ENCODE data around the gene PRTN3.

The PRTN3 gene

GRCh38 chr19:866769-867300 lies 26.0 kb downstream of the PRTN3 start:
- no peak overlapping the region for H3K9ac ChIP-seq (ENCODE audit: low read length)
- no peak overlapping the region for H2AFZ ChIP-seq (ENCODE audit: low read depth, low read length)
- no peaks in the 10 kb centered on the region for H4K20me1 ChIP-seq (ENCODE audit: insufficient read depth, low read length)
- peaks cover 20% of the 10 kb centered on the region for H3K4me1 ChIP-seq (ENCODE audit: low read length)
- no peak overlapping the region for H3K4me2 ChIP-seq (ENCODE audit: low read length)
- H3K36me3 ChIP-seq (replicated peaks; ENCODE audit: low read depth, low read length): peaks cover 28% of the 10 kb centered on the region
- no peak overlapping the region for H3K4me3 ChIP-seq (ENCODE audit: low read length)
- TF ChIP-seq CTCF (IDR thresholded peaks at IDR 0.05; ENCODE audit: low read depth, low read length) (no peak), EZH2phosphoT487 (IDR thresholded peaks at IDR 0.05; ENCODE audit: low read depth) (no peak)
- no peaks in the 10 kb centered on the region for H3K79me2 ChIP-seq (ENCODE audit: low read length)
- no peaks in the 10 kb centered on the region for H3K9me3 ChIP-seq (ENCODE audit: insufficient read depth, low read length)
- no peak overlapping the region for H3K27ac ChIP-seq (ENCODE audit: low read length)
- no peaks in the 10 kb centered on the region for H3K27me3 ChIP-seq (ENCODE audit: low read depth, low read length)

DNA sequence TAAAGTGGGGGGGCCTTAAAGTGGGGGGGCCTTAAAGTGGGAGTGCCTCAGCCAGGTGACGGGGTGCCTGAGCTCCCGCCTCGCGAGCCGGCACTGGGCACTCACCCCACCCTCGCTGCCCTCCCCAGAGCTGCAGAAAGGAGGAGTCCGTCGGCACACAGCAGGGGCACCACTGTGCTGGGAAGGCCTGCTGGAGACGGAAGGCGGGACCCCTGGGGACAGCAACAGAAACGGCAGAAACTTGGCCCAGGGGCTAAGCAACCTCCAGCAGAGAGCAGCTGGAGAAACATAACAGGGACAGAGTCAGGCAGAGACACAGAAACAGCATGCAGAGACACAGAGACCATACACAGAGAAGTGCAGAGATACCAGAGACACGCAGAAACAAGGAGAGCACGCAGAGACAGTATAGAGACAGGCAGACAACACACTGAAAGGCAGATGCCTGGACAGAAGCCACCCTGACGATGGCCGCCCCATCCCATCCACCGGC lies 26.5 kb downstream of the PRTN3 start:
- Histone ChIP-seq H3K4me2 (ENCODE audit: low read length) (no peak overlapping the region), H3K9me3 (ENCODE audit: insufficient read depth, low read length) (no peaks in the 10 kb centered on the region), H4K20me1 (ENCODE audit: insufficient read depth, low read length) (peaks cover 5% of the 10 kb centered on the region; the same call in 1 of the 2 replicates), H2AFZ (ENCODE audit: low read depth, low read length) (no peak overlapping the region), H3K79me2 (ENCODE audit: low read length) (no peaks in the 10 kb centered on the region), H3K4me3 (ENCODE audit: low read length) (no peak overlapping the region), H3K36me3 (replicated peaks; ENCODE audit: low read depth, low read length) (peaks cover 28% of the 10 kb centered on the region), H3K27me3 (ENCODE audit: low read depth, low read length) (no peaks in the 10 kb centered on the region), H3K4me1 (ENCODE audit: low read length) (peaks cover 25% of the 10 kb centered on the region), H3K9ac (ENCODE audit: low read length) (no peak overlapping the region), H3K27ac (ENCODE audit: low read length) (no peak overlapping the region)
- TF ChIP-seq EZH2phosphoT487 (IDR thresholded peaks at IDR 0.05; ENCODE audit: low read depth) (no peak), CTCF (IDR thresholded peaks at IDR 0.05; ENCODE audit: low read depth, low read length) (no peak)

- Histone ChIP-seq H2AFZ (ENCODE audit: low read depth, low read length) (no peak overlapping the region), H3K9ac (ENCODE audit: low read length) (no peak overlapping the region), H3K9me3 (ENCODE audit: insufficient read depth, low read length) (no peaks in the 10 kb centered on the region), H3K27me3 (ENCODE audit: low read depth, low read length) (no peaks in the 10 kb centered on the region), H3K4me3 (ENCODE audit: low read length) (no peak overlapping the region), H3K36me3 (replicated peaks; ENCODE audit: low read depth, low read length) (peaks cover 28% of the 10 kb centered on the region), H3K4me1 (ENCODE audit: low read length) (peaks cover 28% of the 10 kb centered on the region), H3K27ac (ENCODE audit: low read length) (no peak overlapping the region), H3K4me2 (ENCODE audit: low read length) (no peak overlapping the region), H4K20me1 (ENCODE audit: insufficient read depth, low read length) (peaks cover 6% of the 10 kb centered on the region; the same call in 1 of the 2 replicates), H3K79me2 (ENCODE audit: low read length) (no peaks in the 10 kb centered on the region)
- TF ChIP-seq EZH2phosphoT487 (IDR thresholded peaks at IDR 0.05; ENCODE audit: low read depth) (no peak), CTCF (IDR thresholded peaks at IDR 0.05; ENCODE audit: low read depth, low read length) (no peak)
Measured at GRCh38 chr19:867855-868457, 27.2 kb downstream of the PRTN3 start.

GRCh38 chr19:868458-869244 lies 27.9 kb downstream of the PRTN3 start:
- no peak overlapping the region for H3K27ac ChIP-seq (ENCODE audit: low read length)
- H3K9ac ChIP-seq (ENCODE audit: low read length): no peak overlapping the region
- peaks cover 23% of the 10 kb centered on the region for H3K4me1 ChIP-seq (ENCODE audit: low read length)
- H3K79me2 ChIP-seq (ENCODE audit: low read length): no peaks in the 10 kb centered on the region
- peaks cover 32% of the 10 kb centered on the region for H3K36me3 ChIP-seq (replicated peaks; ENCODE audit: low read depth, low read length)
- H4K20me1 ChIP-seq (ENCODE audit: insufficient read depth, low read length): peaks cover 6% of the 10 kb centered on the region; the same call in 1 of the 2 replicates
- H2AFZ ChIP-seq (ENCODE audit: low read depth, low read length): no peak overlapping the region
- TF ChIP-seq CTCF (IDR thresholded peaks at IDR 0.05; ENCODE audit: low read depth, low read length): no peak
- TF ChIP-seq EZH2phosphoT487 (IDR thresholded peaks at IDR 0.05; ENCODE audit: low read depth): no peak
- no peak overlapping the region for H3K4me3 ChIP-seq (ENCODE audit: low read length)
- H3K4me2 ChIP-seq (ENCODE audit: low read length): no peak overlapping the region
- no peaks in the 10 kb centered on the region for H3K9me3 ChIP-seq (ENCODE audit: insufficient read depth, low read length)
- no peaks in the 10 kb centered on the region for H3K27me3 ChIP-seq (ENCODE audit: low read depth, low read length)
